ENCODE measurements around the gene RNASE1. TPM values are rescaled to one million over a fixed set of nuclear protein-coding genes. Genes with fewer than 3 reads are reported as not detected.
A peak's percentile ranks its signal among the peaks of the same experiment; 100 is the strongest.
"Not testable (repeated sequence)": the region's sequence is repeated elsewhere in the genome, so short reads cannot be mapped to it uniquely, and the experiment has no call there.

RNASE1 gene
- total and polyA plus RNA-seq, 11 donors: 127 to 654 (median 242) TPM

DNA sequence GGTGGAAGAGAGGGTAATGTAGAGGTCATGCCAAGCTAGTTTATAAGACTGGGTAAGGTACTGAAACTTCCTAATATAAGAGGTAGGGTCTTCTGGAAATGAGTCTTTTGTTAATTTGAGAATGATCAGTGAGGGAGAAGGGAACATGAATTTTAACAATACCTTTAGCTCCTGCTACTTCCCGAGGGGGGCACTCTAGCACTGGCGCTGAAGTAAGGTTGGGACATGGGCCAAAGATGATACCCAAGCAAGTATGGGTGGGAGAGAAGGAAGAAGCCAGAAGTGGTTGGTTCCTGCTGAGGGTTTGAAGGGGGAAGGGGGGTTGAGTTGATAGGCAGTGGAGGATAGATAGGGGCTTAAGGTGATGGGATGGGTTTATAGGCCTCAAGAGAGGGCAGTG, 32.3 kb upstream of the RNASE1 start:
- Histone ChIP-seq H3K36me3 (no peaks in the 10 kb centered on the region), H3K27me3 (no peaks in the 10 kb centered on the region), H3K4me3 (no peak overlapping the region), H3K4me1 (peaks cover 0 to 4% (median 0%) of the 10 kb centered on the region in 12 donors), H3K9me3 (no peaks in the 10 kb centered on the region), H3K27ac (no peak overlapping the region)
- no peak for DNase-seq
- intact Hi-C loops (cut with DNase I): loop anchor here in 1 of 10 donors (10.0 kb wide), 1 partner anchor 80 kb away; no protein-coding TSS in a partner anchor
- TF ChIP-seq, protein P1, sequence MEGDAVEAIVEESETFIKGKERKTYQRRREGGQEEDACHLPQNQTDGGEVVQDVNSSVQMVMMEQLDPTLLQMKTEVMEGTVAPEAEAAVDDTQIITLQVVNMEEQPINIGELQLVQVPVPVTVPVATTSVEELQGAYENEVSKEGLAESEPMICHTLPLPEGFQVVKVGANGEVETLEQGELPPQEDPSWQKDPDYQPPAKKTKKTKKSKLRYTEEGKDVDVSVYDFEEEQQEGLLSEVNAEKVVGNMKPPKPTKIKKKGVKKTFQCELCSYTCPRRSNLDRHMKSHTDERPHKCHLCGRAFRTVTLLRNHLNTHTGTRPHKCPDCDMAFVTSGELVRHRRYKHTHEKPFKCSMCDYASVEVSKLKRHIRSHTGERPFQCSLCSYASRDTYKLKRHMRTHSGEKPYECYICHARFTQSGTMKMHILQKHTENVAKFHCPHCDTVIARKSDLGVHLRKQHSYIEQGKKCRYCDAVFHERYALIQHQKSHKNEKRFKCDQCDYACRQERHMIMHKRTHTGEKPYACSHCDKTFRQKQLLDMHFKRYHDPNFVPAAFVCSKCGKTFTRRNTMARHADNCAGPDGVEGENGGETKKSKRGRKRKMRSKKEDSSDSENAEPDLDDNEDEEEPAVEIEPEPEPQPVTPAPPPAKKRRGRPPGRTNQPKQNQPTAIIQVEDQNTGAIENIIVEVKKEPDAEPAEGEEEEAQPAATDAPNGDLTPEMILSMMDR (IDR thresholded peaks at IDR 0.05): no peak
- TF ChIP-seq POLR2A (IDR thresholded peaks at IDR 0.05): no peak
- no peak for ATAC-seq
- WGBS, 4 donors: 83 to 91% (median 88%) methylated on average over 2 of the region's 2 CpGs

DNA sequence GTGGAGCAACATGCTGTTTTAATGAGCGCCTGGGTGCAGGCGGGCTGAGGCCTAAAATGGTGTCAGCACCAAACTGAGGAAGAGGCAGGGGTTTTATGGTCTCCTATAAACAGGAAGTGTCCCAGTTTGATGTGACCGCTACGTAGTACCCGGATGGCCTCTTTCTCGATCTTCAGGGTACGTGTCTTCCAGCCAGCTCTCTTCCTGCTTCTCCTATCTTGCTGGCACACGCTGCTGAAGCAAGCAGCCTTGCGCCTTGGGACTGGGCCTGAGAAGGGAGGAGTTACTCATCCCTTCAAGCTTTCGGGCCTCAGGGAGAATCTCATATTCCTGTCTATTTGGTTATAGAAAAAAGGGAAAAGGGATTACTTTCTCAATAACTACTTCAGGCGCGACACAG, 28.2 kb upstream of the RNASE1 start:
- no peak for ATAC-seq
- DNase-seq: no peak
- H3K4me1 ChIP-seq: peaks cover 0 to 15% (median 0%) of the 10 kb centered on the region in 12 donors
- intact Hi-C loops (cut with DNase I): loop anchor here in 1 of 10 donors (10.0 kb wide), 1 partner anchor 76 kb away; no protein-coding TSS in a partner anchor
- H3K27ac ChIP-seq: no peak overlapping the region
- H3K9me3 ChIP-seq: peaks cover 0 to 11% (median 0%) of the 10 kb centered on the region in 12 donors
- H3K27me3 ChIP-seq: no peaks in the 10 kb centered on the region
- H3K36me3 ChIP-seq: no peaks in the 10 kb centered on the region
- 77 to 85% (median 80%) methylated on average over 12 of the region's 12 CpGs for WGBS, 4 donors
- H3K4me3 ChIP-seq: no peak overlapping the region
- TF ChIP-seq, protein P1 (IDR thresholded peaks at IDR 0.05): no peak
- no peak for TF ChIP-seq POLR2A (IDR thresholded peaks at IDR 0.05)

DNA sequence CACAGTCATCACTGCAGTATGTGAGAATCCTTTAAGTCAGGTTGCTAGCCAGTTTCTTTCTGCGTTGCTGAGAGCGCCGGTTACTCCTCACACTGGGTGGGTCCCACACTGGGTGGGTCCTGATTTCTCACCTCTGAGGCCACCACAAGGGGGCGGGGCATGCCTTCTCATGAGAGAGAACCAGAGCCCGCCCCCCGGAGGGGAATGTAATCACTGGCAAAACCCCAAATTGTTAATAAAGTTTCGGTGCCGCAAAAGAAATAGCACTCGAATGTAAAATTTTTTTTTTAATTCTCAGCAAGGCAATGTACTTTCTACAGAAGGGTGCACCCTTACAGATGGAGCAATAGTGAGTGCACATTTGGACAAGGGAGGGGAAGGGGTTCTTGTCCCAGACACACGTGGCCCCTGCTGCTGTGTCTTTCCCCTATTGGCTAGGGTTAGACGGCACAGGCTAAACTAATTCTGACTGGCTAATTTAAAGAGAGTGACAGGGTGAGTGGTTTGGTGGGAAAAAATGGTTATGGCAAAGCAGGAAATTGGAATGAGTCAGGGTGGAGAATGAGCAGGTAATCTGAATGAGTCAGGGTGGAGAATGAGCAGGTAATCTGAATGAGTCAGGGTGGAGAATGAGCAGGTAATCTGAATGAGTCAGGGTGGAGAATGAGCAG, 25.5 kb upstream of the RNASE1 start:
- H3K27me3 ChIP-seq; H3K36me3 ChIP-seq; DNase-seq; ATAC-seq; intact Hi-C loops (cut with DNase I); H3K4me3 ChIP-seq: not testable (repeated sequence)
- 90 to 95% (median 93%) methylated on average over 11 of the region's 11 CpGs for WGBS, 4 donors
- Histone ChIP-seq H3K4me1 (peaks cover 0 to 16% (median 0%) of the 10 kb centered on the region in 12 donors), H3K27ac (peak overlapping the region in 1 of 12 donors; percentile 79), H3K9me3 (peaks cover 0 to 11% (median 0%) of the 10 kb centered on the region in 12 donors)

DNA sequence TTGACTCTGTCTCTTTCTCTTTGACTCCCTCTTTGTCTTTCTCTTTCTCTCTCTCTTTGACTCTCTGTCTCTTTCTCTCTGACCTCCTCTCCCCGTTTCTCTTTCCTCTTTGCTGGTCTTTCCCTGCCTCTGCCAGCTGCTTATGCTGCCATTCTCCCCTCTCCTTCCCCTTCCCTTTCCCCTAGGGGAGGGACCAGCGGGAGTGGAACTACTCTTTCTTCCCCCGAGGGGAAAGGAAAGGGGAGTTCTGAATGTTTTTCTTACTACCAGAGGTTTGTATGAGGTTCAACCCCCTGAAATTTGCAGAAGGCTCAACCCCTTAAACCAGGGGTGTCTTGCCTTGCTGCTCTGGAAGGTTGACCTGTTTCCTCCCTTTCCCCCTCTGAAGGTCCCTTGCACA, 24.7 kb upstream of the RNASE1 start:
- no peak for TF ChIP-seq POLR2A (IDR thresholded peaks at IDR 0.05)
- TF ChIP-seq, protein P1 (IDR thresholded peaks at IDR 0.05): no peak
- ATAC-seq (no peak), DNase-seq (no peak)
- 58 to 63% (median 60%) methylated on average over 3 of the region's 3 CpGs for WGBS, 4 donors
- intact Hi-C loops (cut with DNase I): no loop called here
- H3K4me1 ChIP-seq: peaks cover 0 to 16% (median 0%) of the 10 kb centered on the region in 12 donors
- H3K36me3 ChIP-seq: no peaks in the 10 kb centered on the region
- peak overlapping the region in 1 of 12 donors; percentile 79 for H3K27ac ChIP-seq
- no peaks in the 10 kb centered on the region for H3K27me3 ChIP-seq
- no peak overlapping the region for H3K4me3 ChIP-seq
- H3K9me3 ChIP-seq: peaks cover 0 to 11% (median 0%) of the 10 kb centered on the region in 12 donors

DNA sequence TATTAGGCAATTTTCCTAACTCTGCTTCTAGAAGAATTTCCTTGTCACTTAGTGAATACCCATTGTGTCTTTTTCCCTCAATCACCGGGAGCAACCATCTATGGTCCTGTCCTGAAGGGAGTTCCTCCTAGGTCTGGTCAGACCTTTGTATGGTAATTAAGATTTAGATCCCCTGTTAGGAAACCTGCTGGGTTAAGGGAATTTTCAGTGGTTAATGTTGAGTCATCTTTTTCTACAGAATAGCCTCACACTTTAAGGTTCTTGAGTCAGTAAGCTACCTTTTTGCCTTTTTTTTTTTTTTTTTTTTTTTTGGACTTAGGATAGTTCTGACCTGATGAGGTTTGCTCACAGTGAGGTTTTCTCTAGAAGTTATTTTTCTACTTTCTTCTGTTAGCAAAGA, 24.0 kb upstream of the RNASE1 start:
- WGBS, 4 donors: 54 to 65% (median 55%) methylated on average over 1 of the region's 1 CpG
- peaks cover 0 to 19% (median 0%) of the 10 kb centered on the region in 12 donors for H3K4me1 ChIP-seq
- peak overlapping the region in 2 of 12 donors; percentile 29 to 79 for H3K27ac ChIP-seq
- H3K4me3 ChIP-seq; H3K27me3 ChIP-seq; DNase-seq; intact Hi-C loops (cut with DNase I); ATAC-seq; H3K36me3 ChIP-seq: not testable (repeated sequence)
- peaks cover 0 to 11% (median 0%) of the 10 kb centered on the region in 12 donors for H3K9me3 ChIP-seq
